HEK293 (cell line): Measurements from ENCODE around the gene PALD1.
A peak's percentile ranks its signal among the peaks of the same experiment; 100 is the strongest.

Source experiments
- CTCF ChIA-PET: fragments of 350-600 bp; formaldehyde crosslinking; extraction: SDS; loops from one replicate; lab custom pipeline; 2021; ENCODE audit warnings: antibody characterized with exemption; lab: Yijun Ruan, JAX
- POLR2A ChIA-PET: fragments of 300-600 bp; formaldehyde crosslinking; extraction: SDS; loops from one replicate; lab custom pipeline; 2020; ENCODE audit warnings: antibody characterized with exemption, inconsistent platforms; lab: Yijun Ruan, JAX
- H3K27ac ChIP-seq: fragments of 200-500 bp; sonication (Bioruptor generic); 2 replicates; pipeline ENCODE4 v1.5.1; 2014; ENCODE audit warnings: low read depth, low read length, control low read depth, inconsistent platforms; ENCODE audit errors: extremely low read depth
- H3K36me3 ChIP-seq, 2 experiments: fragments of 200-500 bp in 1 of 2; sonication (Bioruptor generic) in 1 of 2; 1 replicate in 1 of 2; 2 replicates in 1 of 2; pipeline ENCODE4 v1.5.1; 2014 to 2017; ENCODE audit warnings: inconsistent platforms in 2 of 2, low read length in 2 of 2; ENCODE audit not compliant: control insufficient read depth in 2 of 2, insufficient read depth in 1 of 2
- H3K4me1 ChIP-seq: fragments of 200-500 bp; sonication (Bioruptor generic); 2 replicates; pipeline ENCODE4 v1.5.1; 2014; ENCODE audit warnings: mild to moderate bottlenecking, low read length, inconsistent platforms; ENCODE audit not compliant: control insufficient read depth, insufficient read depth
- H3K4me3 ChIP-seq: 2 replicates; pipeline ENCODE4 v1.5.1; 2011; ENCODE audit warnings: low read depth, mild to moderate bottlenecking, control low read depth, low read length, moderate library complexity
- H3K9me3 ChIP-seq: fragments of 200-500 bp; sonication (Bioruptor generic); 2 replicates; pipeline ENCODE4 v1.5.1; 2014; ENCODE audit warnings: low read depth, low read length, inconsistent platforms; ENCODE audit not compliant: control insufficient read depth, insufficient read depth
- GLIS1 ChIP-seq: fragments of 450-650 bp; formaldehyde crosslinking; IDR thresholded peaks from 2 replicates; pipeline ENCODE4 v1.5.1; 2016; ENCODE audit warnings: missing biosample characterization, missing genetic modification characterization
- IKZF3 ChIP-seq: fragments of 450-650 bp; IDR thresholded peaks from 2 replicates; pipeline ENCODE4 v1.5.0; 2018; ENCODE audit warnings: missing biosample characterization, mild to moderate bottlenecking, missing genetic modification characterization, moderate library complexity
- KLF1 ChIP-seq: fragments of 450-650 bp; formaldehyde crosslinking; IDR thresholded peaks from 2 replicates; pipeline ENCODE4 v1.5.1; 2016; ENCODE audit warnings: missing biosample characterization, missing genetic modification characterization
- OSR2 ChIP-seq: fragments of 450-650 bp; formaldehyde crosslinking; IDR thresholded peaks from 2 replicates; pipeline ENCODE4 v1.5.1; 2016; ENCODE audit warnings: missing biosample characterization, missing genetic modification characterization
- PRDM1 ChIP-seq: fragments of 450-650 bp; formaldehyde crosslinking; IDR thresholded peaks from 2 replicates; pipeline ENCODE4; 2016; ENCODE audit warnings: missing biosample characterization, missing genetic modification characterization
- PRDM10 ChIP-seq: fragments of 450-650 bp; formaldehyde crosslinking; IDR thresholded peaks from 2 replicates; pipeline ENCODE4 v1.5.1; 2016; ENCODE audit warnings: missing biosample characterization, missing genetic modification characterization
- TRIM28 ChIP-seq: IDR thresholded peaks from 2 replicates; pipeline ENCODE4 v1.6.1; 2011; ENCODE audit warnings: low read length, control low read depth, borderline replicate concordance
- WT1 ChIP-seq: fragments of 450-650 bp; formaldehyde crosslinking; IDR thresholded peaks from 2 replicates; pipeline ENCODE4 v1.5.1; 2016; ENCODE audit warnings: missing biosample characterization, missing genetic modification characterization
- ZBTB44 ChIP-seq: fragments of 450-650 bp; IDR thresholded peaks from 2 replicates; pipeline ENCODE4 v1.5.1; 2018; ENCODE audit warnings: missing biosample characterization, mild to moderate bottlenecking, missing genetic modification characterization
- ZFP3 ChIP-seq: fragments of 450-650 bp; formaldehyde crosslinking; IDR thresholded peaks from 2 replicates; pipeline ENCODE4 v1.5.1; 2016; ENCODE audit warnings: low read depth, missing biosample characterization, missing genetic modification characterization
- ZIC2 ChIP-seq: fragments of 450-650 bp; formaldehyde crosslinking; IDR thresholded peaks from 2 replicates; pipeline ENCODE4 v1.5.1; 2016; ENCODE audit warnings: missing biosample characterization, missing genetic modification characterization
- ZNF10 ChIP-seq: fragments of 450-650 bp; formaldehyde crosslinking; IDR thresholded peaks from 2 replicates; pipeline ENCODE4 v1.5.1; 2017; ENCODE audit warnings: missing biosample characterization, missing genetic modification characterization
- ZNF157 ChIP-seq: fragments of 450-650 bp; formaldehyde crosslinking; IDR thresholded peaks from 2 replicates; pipeline ENCODE4 v1.5.1; 2016; ENCODE audit warnings: missing biosample characterization, missing genetic modification characterization
- ZNF2 ChIP-seq: fragments of 450-650 bp; formaldehyde crosslinking; IDR thresholded peaks from 2 replicates; pipeline ENCODE4 v1.5.1; 2016; ENCODE audit warnings: missing biosample characterization, missing genetic modification characterization
- ZNF223 ChIP-seq: fragments of 450-650 bp; formaldehyde crosslinking; IDR thresholded peaks from 2 replicates; pipeline ENCODE4 v1.5.1; 2016; ENCODE audit warnings: missing biosample characterization, missing genetic modification characterization
- ZNF37A ChIP-seq: fragments of 450-650 bp; IDR thresholded peaks from 2 replicates; pipeline ENCODE4 v1.5.1; 2018; ENCODE audit warnings: missing biosample characterization, missing genetic modification characterization
- ZNF416 ChIP-seq: fragments of 450-650 bp; formaldehyde crosslinking; IDR thresholded peaks from 2 replicates; pipeline ENCODE4 v1.5.1; 2016; ENCODE audit warnings: missing biosample characterization, missing genetic modification characterization
- ZNF521 ChIP-seq: fragments of 450-650 bp; formaldehyde crosslinking; IDR thresholded peaks from 2 replicates; pipeline ENCODE4 v1.5.1; 2017; ENCODE audit warnings: missing biosample characterization, mild to moderate bottlenecking, missing genetic modification characterization
- ZNF558 ChIP-seq: fragments of 450-650 bp; formaldehyde crosslinking; IDR thresholded peaks from 2 replicates; pipeline ENCODE4 v1.5.1; 2016; ENCODE audit warnings: missing biosample characterization, missing genetic modification characterization
- ZNF585B ChIP-seq: fragments of 450-650 bp; formaldehyde crosslinking; IDR thresholded peaks from 2 replicates; pipeline ENCODE4 v1.5.1; 2016; ENCODE audit warnings: missing biosample characterization, missing genetic modification characterization
- ZNF596 ChIP-seq: fragments of 450-650 bp; IDR thresholded peaks from 2 replicates; pipeline ENCODE4 v1.5.0; 2018; ENCODE audit warnings: missing biosample characterization, mild to moderate bottlenecking, missing genetic modification characterization, moderate library complexity
- ZNF610 ChIP-seq: fragments of 450-650 bp; formaldehyde crosslinking; IDR thresholded peaks from 2 replicates; pipeline ENCODE4 v1.5.1; 2016; ENCODE audit warnings: missing biosample characterization, missing genetic modification characterization, borderline replicate concordance
- ZNF639 ChIP-seq: fragments of 450-650 bp; formaldehyde crosslinking; IDR thresholded peaks from 2 replicates; pipeline ENCODE4 v1.5.1; 2016; ENCODE audit warnings: missing biosample characterization, missing genetic modification characterization
- ZNF791 ChIP-seq: fragments of 450-650 bp; formaldehyde crosslinking; IDR thresholded peaks from 2 replicates; pipeline ENCODE4 v1.5.1; 2016; ENCODE audit warnings: missing biosample characterization, missing genetic modification characterization
- ZNF837 ChIP-seq: fragments of 450-650 bp; formaldehyde crosslinking; IDR thresholded peaks from 2 replicates; pipeline ENCODE4 v1.5.1; 2016; ENCODE audit warnings: missing biosample characterization, missing genetic modification characterization
- ZSCAN18 ChIP-seq: fragments of 450-650 bp; formaldehyde crosslinking; IDR thresholded peaks from 2 replicates; pipeline ENCODE4 v1.5.1; 2016; ENCODE audit warnings: missing biosample characterization, missing genetic modification characterization
- ZSCAN4 ChIP-seq: fragments of 450-650 bp; formaldehyde crosslinking; IDR thresholded peaks from 2 replicates; pipeline ENCODE4 v1.5.1; 2017; ENCODE audit warnings: missing biosample characterization, missing genetic modification characterization

The PALD1 gene

GRCh38 chr10:70461397-70462348 lies 16.9 kb upstream of the PALD1 start (continued):
- TF ChIP-seq ZNF10 (tag by site-specific recombination): no peak
- no peak for TF ChIP-seq WT1 (tag by site-specific recombination)
- TF ChIP-seq ZNF791: no peak
- no peak for TF ChIP-seq ZSCAN4 (tag by site-specific recombination)
- no peak for TF ChIP-seq ZSCAN18 (tag by site-specific recombination)
- TF ChIP-seq ZNF837: no peak
- no peak for TF ChIP-seq ZNF596
- TF ChIP-seq ZNF521 (tag by site-specific recombination): no peak
- no peak for TF ChIP-seq ZNF157 (tag by site-specific recombination)
- no peak for TF ChIP-seq ZNF416 (tag by site-specific recombination)
- no peak for TF ChIP-seq PRDM1 (tag by site-specific recombination)
- peak; percentile 49; the same call in 1 of the 2 replicates for TF ChIP-seq IKZF3 (tag by site-specific recombination)
- no peak for TF ChIP-seq ZNF585B (tag by site-specific recombination)
- no peak for TF ChIP-seq ZNF610 (tag by site-specific recombination)
- no peak for TF ChIP-seq OSR2
- TF ChIP-seq ZNF2 (tag by site-specific recombination): peak; percentile 64
- no peak for TF ChIP-seq ZNF639
- TF ChIP-seq ZNF223 (tag by site-specific recombination): no peak
- TF ChIP-seq ZNF37A (tag by site-specific recombination): no peak
- TF ChIP-seq ZFP3 (tag by site-specific recombination): 0 out of 2 replicates have a peak, but pooled peaks have one; percentile 28

GRCh38 chr10:70462349-70462984 lies 16.1 kb upstream of the PALD1 start:
- H3K36me3 ChIP-seq: no peaks in the 10 kb centered on the region
- ChIA-PET POLR2A (no interaction called here), CTCF (interaction anchor here (0.6 to 2.7 kb wide), 12 partner anchors 14 to 418 kb away, joined by 3 to 27 read pairs (median 6); partner anchors contain the start of gene PALD1)
- no peak overlapping the region for H3K27ac ChIP-seq
- H3K9me3 ChIP-seq: no peaks in the 10 kb centered on the region
- H3K4me3 ChIP-seq: no peak overlapping the region
- H3K4me1 ChIP-seq: peaks cover 6% of the 10 kb centered on the region
- TF ChIP-seq ZBTB44 (tag by site-specific recombination) (peak; percentile 22; the same call in 1 of the 2 replicates), ZIC2 (tag by site-specific recombination) (peak; percentile 36; the same call in 1 of the 2 replicates), PRDM10 (tag by site-specific recombination) (peak; percentile 29; the same call in 1 of the 2 replicates), TRIM28 (no peak), ZNF558 (peak; percentile 98), KLF1 (tag by site-specific recombination) (peak; percentile 15; the same call in 1 of the 2 replicates), GLIS1 (tag by site-specific recombination) (0 out of 2 replicates have a peak, but pooled peaks have one; percentile 18)
